Fibroblast of villous mesenchyme (primary cell): ENCODE data around the gene MRPL40. TPM values are rescaled to one million over a fixed set of nuclear protein-coding genes. Genes with fewer than 3 reads are reported as not detected.
A peak's percentile ranks its signal among the peaks of the same experiment; 100 is the strongest.

Source experiments
- DNase-seq: peaks from one replicate; pipeline ENCODE4 v3.0.0-alpha.2; 2010; ENCODE audit warnings: low read depth
- H3K4me3 ChIP-seq: 2 replicates; pipeline ENCODE4 v1.5.1; 2011; ENCODE audit warnings: low read depth, mild to moderate bottlenecking, low read length
- CTCF ChIP-seq: IDR thresholded peaks from 2 replicates; pipeline ENCODE4 v1.5.1; 2012; ENCODE audit warnings: low read depth, mild to moderate bottlenecking, low read length; ENCODE audit not compliant: insufficient read depth
- total RNA-seq: library from RNA; depleted of rRNA; stranded (reverse); fragments of >200 nt; gene quantifications from 2 replicates; pipeline ENCODE4 v1.2.3, GENCODE V29; 2012

MRPL40 gene
- 46.2 and 52.2 TPM in 2 replicates for total RNA-seq

GRCh38 chr22:19432133-19432851 is at the start of gene MRPL40:
Gene MRPL40, plus strand, starts transcription at chr22:19432545. Its CDS starts 10 bp downstream, at chr22:19432555.
- H3K4me3 ChIP-seq = peak within 1 kb of the TSS; percentile 89
- peak; percentile 13 for TF ChIP-seq CTCF
- DNase-seq = peak; percentile 95

- no peak for TF ChIP-seq CTCF
- no peak for DNase-seq
- no peak overlapping the region for H3K4me3 ChIP-seq
Measured at GRCh38 chr22:19383292-19383691, 49.1 kb upstream of the MRPL40 start.

GRCh38 chr22:19385221-19385906 is 47.0 kb upstream of the MRPL40 start:
- TF ChIP-seq CTCF = no peak

GRCh38 chr22:19386248-19386647 is 46.1 kb upstream of the MRPL40 start:
- no peak for DNase-seq
- no peak for TF ChIP-seq CTCF
- H3K4me3 ChIP-seq = no peak overlapping the region

More at GRCh38 chr22:19385221-19385906, 47.0 kb upstream of the MRPL40 start:
- H3K4me3 ChIP-seq = no peak overlapping the region
- DNase-seq = no peak

GRCh38 chr22:19387038-19387437 is 45.3 kb upstream of the MRPL40 start:
- no peak for DNase-seq
- TF ChIP-seq CTCF = no peak
- H3K4me3 ChIP-seq = no peak overlapping the region

GRCh38 chr22:19387575-19387974 is 44.8 kb upstream of the MRPL40 start:
- no peak for DNase-seq
- TF ChIP-seq CTCF = no peak
- H3K4me3 ChIP-seq = no peak overlapping the region
